H7 (cell line): ENCODE measurements around the gene ZKSCAN3. TPM values are rescaled to one million over a fixed set of nuclear protein-coding genes. Genes with fewer than 3 reads are reported as not detected.

Source experiments
- DNase-seq: peaks from one replicate; pipeline ENCODE4 v3.0.0; 2012
- H3K27me3 ChIP-seq: 2 replicates; pipeline ENCODE4 v1.6.0; 2011; ENCODE audit warnings: mild to moderate bottlenecking, low read length; ENCODE audit not compliant: control insufficient read depth, insufficient read depth
- H3K36me3 ChIP-seq: replicated peaks from 2 replicates; pipeline ENCODE4 v1.5.1; 2011; ENCODE audit warnings: low read length; ENCODE audit not compliant: control insufficient read depth, insufficient read depth
- H3K4me3 ChIP-seq: 2 replicates; pipeline ENCODE4 v1.5.1; 2011; ENCODE audit warnings: low read depth, mild to moderate bottlenecking, control low read depth, low read length, moderate library complexity; ENCODE audit not compliant: insufficient read depth
- total RNA-seq: library from RNA; depleted of rRNA; stranded (reverse); fragments of >200 nt; shearing (Covaris generic); gene quantifications from 2 replicates; pipeline ENCODE4 v1.2.3, GENCODE V29; 2014; rRNA removed

Gene ZKSCAN3
- total RNA-seq, 1 experiment from 2014 or later: 6.5 TPM

DNA sequence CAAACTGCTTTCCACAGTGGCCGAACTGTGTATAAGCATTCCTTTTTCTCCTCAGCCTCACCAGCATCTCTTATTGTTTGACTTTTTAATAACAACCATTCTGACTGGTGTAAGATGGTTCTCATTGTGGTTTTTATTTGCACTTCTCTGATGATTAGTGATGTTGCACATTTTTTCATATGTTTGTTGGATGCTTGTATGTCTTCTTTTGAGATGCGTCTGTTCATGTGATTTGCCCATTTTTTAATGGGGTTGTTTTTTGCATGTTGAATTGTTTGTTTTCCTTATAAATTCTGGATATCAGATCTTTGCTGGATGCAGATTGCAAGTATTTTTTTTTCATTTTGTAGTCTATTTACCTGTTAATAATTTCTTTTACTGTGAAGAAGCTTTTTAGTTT, 61.0 kb downstream of the ZKSCAN3 start:
- Histone ChIP-seq H3K4me3 (no peak overlapping the region), H3K36me3 (no peaks in the 10 kb centered on the region), H3K27me3 (no peaks in the 10 kb centered on the region; the same call in 1 of the 2 replicates)
- no peak for DNase-seq

DNA sequence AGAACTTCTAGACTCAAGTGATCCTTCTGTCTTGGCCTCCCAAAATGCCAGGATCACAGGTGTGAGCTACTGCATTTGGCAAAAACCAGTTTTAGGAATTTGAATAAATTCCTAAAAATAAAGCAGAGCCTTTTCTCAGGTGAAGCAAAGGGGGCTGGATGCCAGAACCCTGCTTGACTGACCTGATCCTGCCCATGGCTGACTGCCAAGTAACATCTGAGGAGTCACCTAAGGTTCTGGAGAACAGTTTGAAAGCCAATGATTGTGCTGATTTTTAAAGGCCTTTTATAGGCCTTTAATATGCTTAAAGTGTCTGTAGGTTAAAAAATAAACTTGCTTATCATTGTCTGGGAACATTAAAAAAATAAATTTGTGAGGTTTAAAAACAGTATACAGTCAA, 63.9 kb downstream of the ZKSCAN3 start:
- no peaks in the 10 kb centered on the region; the same call in 1 of the 2 replicates for H3K27me3 ChIP-seq
- H3K36me3 ChIP-seq: no peaks in the 10 kb centered on the region
- H3K4me3 ChIP-seq: no peak overlapping the region
- DNase-seq: no peak

Other genes starting within 250 kb of the ZKSCAN3 start
- gene ZSCAN16, start 225.3 kb upstream of the ZKSCAN3 start, total RNA-seq: 4.0 and 4.3 TPM in 2 replicates
- gene ZKSCAN8, start 208.1 kb upstream of the ZKSCAN3 start, total RNA-seq: 13.4 and 18.6 TPM in 2 replicates
- gene ZSCAN9, start 124.7 kb upstream of the ZKSCAN3 start, total RNA-seq: 15.6 and 20.4 TPM in 2 replicates
- 5.6 and 6.7 TPM in 2 replicates for gene ZKSCAN4, start 97.7 kb upstream of the ZKSCAN3 start, total RNA-seq
- not detected in 2 replicates for gene NKAPL, start 90.7 kb upstream of the ZKSCAN3 start, total RNA-seq
- 11.0 and 14.8 TPM in 2 replicates for gene ZSCAN26, start 82.8 kb upstream of the ZKSCAN3 start, total RNA-seq
- 6.3 and 6.8 TPM in 2 replicates for gene PGBD1, start 68.4 kb upstream of the ZKSCAN3 start, total RNA-seq
- gene ZSCAN31, start 13.8 kb upstream of the ZKSCAN3 start, total RNA-seq: 5.6 and 5.8 TPM in 2 replicates
- 4.6 and 7.1 TPM in 2 replicates for gene ZSCAN12, start 49.8 kb downstream of the ZKSCAN3 start, total RNA-seq
- gene ZSCAN23, start 93.5 kb downstream of the ZKSCAN3 start, total RNA-seq: 3.0 and 6.5 TPM in 2 replicates
- not detected in 2 replicates for gene GPX6, start 165.8 kb downstream of the ZKSCAN3 start, total RNA-seq
- not detected in 2 replicates for gene GPX5, start 175.9 kb downstream of the ZKSCAN3 start, total RNA-seq